SU-DHL-6 (cell line): ENCODE data around the gene PTPN1.

Experiments used
- CTCF ChIP-seq: fragments of 200-600 bp; sonication (generic); IDR thresholded peaks from one replicate; pipeline ENCODE4 v1.5.1; 2017; ENCODE audit warnings: antibody characterized with exemption, mild to moderate bottlenecking, low read length, moderate library complexity; ENCODE audit not compliant: insufficient read depth, poor library complexity, severe bottlenecking
- EZH2phosphoT487 ChIP-seq: fragments of 200-600 bp; sonication (generic), shearing (Covaris generic); conservative IDR thresholded peaks from 2 replicates; pipeline ENCODE4 v1.6.1; 2018; ENCODE audit warnings: mild to moderate bottlenecking, antibody characterized with exemption, low read length, moderate library complexity, mixed read lengths

GRCh38 chr20:50471231-50471630, 39.0 kb upstream of the PTPN1 start:
- TF ChIP-seq CTCF (no peak), EZH2phosphoT487 (no peak)
